HTERT RPE-1 (cell line): ENCODE data around the gene PSMC2.

ENCODE experiments used
- in situ Hi-C: fragments of 300-500 bp; cut with MboI; formaldehyde crosslinking; loops from 4 replicates; pipeline ENCODE4 v1.14.3; 2020; ENCODE audit warnings: low sequenced_read_pairs

Gene PSMC2

DNA sequence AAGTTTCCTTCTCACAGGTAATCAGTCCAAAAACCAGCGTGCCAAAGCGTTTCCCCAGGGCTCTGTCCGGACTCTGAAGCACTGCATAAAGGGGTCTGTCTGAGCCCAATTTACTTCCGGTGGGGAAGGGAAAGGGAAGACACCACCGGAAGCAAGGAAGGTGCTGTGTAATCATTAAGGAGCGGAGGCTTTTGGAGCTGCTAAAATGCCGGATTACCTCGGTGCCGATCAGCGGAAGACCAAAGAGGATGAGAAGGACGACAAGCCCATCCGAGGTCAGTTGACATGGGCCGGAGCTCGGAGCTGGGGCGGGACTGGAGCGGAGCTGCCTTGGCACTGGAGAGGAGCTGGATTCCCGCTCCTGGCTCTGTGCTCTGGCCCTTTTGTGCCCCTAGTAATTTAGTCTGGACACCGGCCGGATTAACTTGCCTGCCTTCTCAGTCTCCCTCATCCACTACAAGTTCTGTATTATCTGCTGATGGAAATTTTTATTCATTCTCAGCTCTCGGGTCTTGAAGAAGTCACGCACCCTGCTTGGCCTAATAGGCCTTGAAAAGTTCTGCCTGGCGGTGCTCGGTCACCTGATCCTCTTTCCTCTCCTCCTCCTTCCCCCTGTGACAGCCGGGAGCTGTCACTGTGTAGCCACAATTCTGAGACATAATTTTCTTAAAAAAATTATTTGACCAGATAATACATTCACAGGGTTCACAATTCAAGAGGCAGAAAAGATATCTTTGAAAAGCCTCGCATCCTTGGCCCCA, at the start of gene PSMC2:
Gene PSMC2, plus strand, starts transcription at position 137 of the 761 bp plus-strand sequence. Its CDS starts 69 bp downstream, at position 206.
- in situ Hi-C loops, result no loop called here

DNA sequence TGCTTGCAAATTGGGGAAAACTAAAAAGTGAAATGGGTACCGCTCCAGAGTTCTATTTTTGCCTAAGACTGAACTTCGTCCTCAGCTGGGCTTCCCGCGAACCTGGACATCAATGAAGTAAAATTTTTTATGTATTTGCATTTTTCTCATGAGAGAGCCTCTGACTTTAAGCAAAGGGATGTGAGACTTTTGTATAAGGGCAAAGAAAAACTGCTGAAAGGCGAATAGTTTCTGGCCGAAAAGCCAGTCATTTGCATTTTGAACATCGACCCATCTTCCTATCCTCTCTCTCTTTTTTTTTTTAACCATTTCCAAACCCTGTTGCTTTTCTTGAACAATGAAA, 49.6 kb upstream of the PSMC2 start:
- in situ Hi-C loops, result no loop called here

DNA sequence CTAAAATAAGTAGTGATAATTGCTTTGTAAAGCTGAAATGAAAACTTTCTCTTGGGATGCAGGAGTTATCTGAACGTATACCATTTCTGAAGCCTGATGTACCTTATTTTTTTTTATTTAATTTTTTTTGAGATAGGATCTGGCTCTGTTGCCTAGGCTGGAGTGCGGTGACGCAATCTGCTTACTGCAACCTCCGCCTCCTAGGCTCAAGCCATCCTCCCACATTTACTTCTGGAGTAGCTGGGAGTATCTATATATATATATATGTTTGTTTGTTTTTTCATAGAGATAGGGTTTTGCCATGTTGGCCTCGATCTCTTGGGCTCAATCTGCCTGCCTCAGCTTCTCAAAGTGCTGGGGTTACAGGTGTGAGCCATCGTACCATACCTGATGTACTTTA, 47.8 kb upstream of the PSMC2 start:
- in situ Hi-C loops, result no loop called here

DNA sequence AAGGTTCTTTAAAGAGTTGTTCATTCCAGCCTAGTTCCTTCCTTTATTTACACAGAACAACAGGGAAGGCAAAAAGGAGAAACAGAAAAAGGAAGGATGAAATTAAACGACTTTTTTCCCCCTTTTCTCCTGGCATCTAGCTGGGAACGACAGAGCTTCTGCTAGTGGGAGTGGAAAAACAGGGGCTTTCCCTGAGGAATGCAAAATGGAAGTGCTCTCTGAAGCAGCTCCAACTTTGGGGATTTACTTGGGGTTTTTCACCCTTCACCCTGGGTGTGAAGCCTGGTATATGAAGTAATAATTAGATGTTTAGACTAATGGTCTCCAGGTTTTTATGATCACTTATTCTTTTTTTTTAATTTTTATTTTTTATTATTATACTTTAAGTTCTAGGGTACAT, 46.0 kb upstream of the PSMC2 start:
- in situ Hi-C loops, result no loop called here

DNA sequence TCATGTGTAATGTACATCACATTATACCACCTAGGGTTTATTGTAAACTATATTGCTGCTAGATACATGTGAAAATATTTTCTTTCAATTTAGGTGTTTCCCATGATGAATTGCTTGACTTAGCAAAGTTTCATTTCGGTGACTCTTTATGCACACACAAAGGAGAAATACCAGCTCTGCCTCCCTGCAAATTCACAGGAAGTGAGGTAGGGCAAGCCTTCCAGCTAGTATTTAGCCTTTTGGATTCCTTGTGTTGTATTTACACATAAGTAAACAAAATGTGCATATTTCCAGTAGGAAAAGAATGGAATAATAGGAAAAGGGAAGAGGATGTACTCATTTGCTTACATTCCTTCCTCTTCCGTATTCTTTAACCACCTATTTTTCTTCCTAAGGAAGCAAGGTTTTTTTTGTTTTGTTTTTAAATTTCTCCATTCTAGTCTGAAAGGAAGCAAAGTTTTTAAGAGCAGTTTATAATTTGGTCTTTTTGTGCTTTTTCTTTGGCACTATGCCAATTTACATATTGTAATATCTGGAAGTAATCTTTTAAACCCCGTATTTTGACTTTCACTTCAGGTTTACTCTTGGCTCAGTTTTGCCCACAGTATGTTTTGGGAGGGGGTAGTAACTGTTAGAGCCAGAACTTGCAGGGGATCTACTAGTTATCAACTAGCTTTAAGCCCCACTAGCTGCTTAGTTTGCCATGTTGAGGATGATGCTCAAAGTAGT, 39.8 kb upstream of the PSMC2 start:
- in situ Hi-C loops, result no loop called here

DNA sequence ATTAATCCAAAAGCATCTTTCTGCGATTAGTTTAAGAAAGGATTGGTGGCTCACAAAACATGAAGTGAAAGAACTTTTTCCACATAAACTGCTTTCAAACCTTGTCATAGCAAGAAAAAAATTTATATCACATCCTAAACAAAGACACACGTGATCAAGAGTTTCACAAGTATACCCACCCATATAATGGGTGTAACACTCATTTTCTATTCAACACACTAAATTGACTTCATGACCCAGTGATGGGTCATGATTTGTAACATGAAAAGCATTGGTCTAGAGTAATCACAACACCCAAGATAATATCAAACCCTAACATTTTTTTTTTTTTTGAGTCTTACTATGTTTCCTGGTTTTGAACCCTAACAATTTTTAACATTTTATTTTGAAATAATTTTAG, 32.6 kb upstream of the PSMC2 start:
- in situ Hi-C loops, result no loop called here

DNA sequence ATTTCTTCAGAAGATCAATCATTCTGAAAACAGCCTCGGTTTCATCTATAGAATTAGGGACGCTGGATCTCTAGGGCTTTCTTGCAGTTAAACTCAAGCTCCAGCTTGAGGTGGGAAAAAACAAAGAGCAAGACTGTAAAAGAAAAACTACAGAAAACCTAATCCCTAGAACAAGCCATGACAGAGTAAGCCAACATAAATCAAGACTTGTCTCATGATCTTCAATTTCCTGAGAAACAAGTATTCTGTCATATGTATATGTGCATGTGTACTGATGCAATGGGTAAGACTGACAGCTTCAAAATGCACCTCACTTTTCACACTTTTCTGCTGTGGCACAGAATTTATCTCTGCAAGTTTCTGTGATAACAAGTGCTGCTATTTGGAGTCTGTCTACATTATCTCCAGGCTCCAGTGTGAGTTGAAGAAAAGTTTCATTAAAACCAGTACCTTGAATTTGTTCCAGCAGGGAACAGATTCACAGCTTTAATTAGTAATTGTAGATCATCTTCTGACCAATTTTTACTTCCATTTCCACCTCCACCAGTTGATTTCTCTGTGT, 31.0 kb upstream of the PSMC2 start:
- in situ Hi-C loops, result no loop called here

DNA sequence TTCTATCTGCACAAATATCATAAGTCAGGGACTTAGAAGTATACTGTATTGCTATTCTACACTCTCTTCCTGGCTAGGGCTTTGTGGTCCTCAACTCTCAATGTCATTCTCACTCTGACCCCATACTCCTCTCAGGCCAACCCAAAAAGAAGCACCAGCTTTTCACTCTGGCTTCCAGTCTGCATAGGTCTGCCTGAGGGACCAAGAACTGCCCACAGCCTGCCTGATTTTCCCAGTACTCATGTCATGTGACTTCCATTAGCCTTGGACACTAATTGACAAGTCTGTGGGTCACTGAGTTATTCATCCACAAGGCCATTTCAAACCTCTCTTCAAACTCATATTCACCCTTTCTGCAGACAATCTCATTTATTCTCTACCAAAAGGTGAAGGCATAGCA, 30.4 kb upstream of the PSMC2 start:
- in situ Hi-C loops, result no loop called here

DNA sequence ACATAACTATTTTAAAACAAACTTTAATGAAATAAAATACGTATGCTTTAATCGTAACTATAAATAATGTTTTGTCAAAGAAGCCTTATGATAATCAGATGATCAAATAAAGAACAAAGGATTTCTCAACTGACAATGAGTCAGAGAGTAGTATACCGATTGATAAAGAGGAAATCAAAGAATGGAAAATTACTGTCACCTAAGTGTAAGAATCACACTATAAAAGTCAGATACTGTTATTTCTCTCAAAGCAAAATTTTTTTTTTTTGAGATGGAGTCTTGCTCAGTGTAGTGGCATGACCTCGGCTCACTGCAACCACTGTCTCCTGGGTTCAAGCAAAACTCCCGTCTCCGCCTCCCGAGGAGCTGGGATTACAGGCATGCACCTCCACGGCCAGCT, 21.7 kb upstream of the PSMC2 start:
- in situ Hi-C loops, result no loop called here

DNA sequence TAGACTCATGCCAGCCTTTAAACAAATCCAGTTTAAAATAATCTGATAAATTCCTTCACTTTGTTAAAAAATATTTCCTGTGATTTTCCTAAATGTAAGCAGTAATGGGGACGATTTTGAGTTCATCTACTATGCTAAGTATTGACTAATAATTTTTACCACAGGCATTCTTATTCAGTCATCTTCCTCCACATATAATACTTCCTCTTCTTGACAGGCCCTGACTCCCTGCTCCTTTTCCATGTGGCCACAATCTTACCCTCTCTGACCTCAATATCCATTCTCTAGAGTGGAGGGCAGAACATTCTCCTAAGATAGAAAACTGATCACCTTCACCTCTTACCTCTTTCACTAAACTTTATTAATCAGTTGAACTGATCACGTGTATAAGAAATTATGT, 10.7 kb upstream of the PSMC2 start:
- in situ Hi-C loops, result no loop called here

DNA sequence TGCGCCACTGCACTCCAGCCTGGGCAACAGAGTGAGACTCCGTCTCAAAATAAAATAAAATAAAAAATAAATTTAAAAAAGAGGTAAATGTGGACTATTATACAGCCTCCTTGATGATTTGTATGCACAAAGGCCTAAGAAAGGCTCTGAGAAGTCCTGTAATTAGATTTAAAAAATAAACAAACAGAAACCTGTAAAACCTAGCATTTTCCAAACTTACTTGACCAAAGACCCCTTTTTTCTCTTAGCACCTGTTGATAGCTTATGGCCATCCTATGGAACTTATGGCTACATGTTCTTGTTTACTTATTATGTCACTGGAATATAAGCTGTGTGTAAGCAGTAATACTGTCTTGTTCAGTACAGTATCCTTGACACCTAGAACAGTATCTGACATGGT, 8.6 kb upstream of the PSMC2 start:
- in situ Hi-C loops, result no loop called here

DNA sequence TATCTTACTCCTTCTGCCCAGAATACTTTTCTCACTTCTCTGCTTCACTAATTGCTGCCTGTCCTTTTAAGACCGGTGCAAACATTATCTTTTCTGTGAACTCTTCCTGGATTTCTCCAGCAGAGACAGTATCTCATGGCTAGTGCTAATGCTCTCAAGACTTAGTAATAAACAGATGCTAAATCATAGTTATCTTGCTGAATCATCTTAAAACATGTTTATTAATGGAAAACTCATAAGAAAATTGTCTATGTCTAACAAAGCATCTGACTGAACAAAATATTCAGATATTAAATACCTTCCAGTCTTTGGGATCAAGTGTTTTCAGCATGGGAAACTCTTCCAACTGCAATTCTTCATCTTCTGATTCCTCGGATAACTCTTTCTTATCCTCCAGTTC, 6.0 kb upstream of the PSMC2 start:
- in situ Hi-C loops, result no loop called here

DNA sequence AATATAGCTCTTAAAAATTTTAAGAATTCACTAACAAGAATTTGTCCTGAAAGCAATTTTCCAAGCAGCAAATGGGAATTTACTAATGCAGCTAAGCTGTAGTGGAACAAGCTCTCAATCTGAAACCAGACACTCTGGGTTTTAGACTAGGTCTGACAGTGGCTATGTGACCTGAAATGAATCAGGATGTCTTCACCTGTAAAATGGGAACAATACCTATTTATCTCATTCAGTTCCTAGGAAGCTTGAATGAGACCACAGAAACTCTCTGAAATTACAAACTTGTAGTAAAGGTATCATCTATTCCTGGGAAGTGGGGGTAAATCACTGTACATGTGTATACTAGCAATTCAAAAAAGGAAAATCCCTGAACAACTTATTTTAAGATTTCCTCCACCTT, 4.1 kb upstream of the PSMC2 start:
- in situ Hi-C loops, result no loop called here

DNA sequence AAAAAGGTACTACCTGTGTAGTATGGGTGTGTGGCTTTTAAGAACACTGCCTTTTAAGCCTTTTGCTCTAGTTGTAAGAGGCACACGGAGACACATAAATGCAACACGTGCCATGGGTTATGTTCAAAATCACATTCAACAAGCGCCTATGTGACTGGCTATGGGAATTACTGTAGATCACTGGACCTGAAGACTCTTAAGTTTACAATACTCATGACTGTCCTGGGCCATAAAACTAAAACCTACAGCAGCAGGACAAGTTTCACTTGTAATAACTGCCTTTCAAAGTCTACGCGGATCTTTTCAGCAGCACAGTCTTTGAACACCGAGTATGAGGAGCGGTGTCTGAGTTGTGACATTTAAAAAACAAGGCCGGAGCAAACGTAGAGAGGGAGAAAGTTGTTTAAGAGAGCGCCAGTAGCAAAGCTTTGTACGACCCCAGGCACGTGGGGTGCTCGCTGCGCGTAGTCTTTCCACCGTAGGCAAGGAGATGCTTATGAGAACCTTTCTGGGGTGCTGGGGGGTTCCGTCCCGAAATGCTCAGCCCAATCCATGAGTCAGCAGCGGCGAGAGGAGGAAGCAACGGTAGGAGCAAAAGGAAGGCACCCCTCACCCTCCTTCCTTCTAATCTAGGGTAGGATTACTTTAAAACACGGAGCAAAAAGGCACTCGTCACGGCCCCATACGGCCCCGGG, 3.5 kb upstream of the PSMC2 start:
- in situ Hi-C loops, result no loop called here

DNA sequence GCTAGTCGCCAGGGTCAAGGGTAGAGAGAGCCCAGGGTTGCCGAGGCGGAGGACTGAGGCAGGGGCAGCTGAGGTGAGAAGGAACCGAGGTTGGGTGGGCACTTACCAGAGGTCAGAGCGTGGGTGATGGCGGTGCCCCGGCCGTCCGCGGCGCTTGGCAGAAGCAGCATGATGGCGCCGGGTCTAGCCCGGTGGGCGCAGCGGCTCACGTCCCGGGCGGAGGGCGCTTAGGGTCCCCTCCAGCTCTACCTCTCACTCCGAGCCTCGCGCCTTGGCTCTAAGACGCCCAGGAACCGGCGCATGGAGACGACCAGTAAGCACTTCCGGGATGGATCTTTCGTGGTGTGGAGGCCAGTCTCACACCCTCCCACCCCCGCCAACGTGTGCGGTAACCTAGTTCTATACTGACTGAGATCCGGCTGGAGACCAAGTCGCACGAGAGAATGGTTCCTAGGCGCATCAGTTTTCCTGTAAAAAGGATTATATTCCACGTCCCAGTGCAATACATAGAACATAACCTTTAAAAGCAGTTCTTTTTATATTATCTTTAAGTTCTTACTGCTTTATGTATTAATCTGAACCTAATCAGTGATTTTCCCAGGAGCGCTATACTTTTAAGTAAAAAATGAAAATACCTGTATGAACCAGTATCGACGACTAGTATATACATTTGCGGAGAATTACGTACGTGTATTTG, 2.8 kb upstream of the PSMC2 start, which contains the start of gene DNAJC2:
Gene DNAJC2, minus strand, starts transcription at position 315 of the 697 bp plus-strand sequence. Its CDS starts 145 bp downstream, at position 170.
- in situ Hi-C loops, result no loop called here

DNA sequence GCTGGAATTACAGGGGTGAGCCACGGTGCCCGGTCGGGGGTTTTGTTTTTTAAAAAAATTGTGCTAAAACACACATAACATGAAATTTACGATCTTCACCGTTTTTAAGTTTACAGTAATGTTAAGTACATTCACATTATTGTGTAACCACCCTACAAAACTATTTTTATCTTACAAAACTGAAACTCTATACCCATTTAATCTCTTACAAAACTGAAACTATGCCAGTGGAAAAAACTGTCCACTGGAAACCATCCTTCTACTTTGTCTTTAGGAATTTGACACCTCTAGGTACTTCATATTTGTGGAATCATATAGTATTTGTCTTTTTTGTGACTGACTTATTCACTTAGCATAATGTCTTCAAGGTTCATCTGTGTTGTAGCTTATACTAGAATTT, 1.0 kb upstream of the PSMC2 start:
- in situ Hi-C loops, result no loop called here

DNA sequence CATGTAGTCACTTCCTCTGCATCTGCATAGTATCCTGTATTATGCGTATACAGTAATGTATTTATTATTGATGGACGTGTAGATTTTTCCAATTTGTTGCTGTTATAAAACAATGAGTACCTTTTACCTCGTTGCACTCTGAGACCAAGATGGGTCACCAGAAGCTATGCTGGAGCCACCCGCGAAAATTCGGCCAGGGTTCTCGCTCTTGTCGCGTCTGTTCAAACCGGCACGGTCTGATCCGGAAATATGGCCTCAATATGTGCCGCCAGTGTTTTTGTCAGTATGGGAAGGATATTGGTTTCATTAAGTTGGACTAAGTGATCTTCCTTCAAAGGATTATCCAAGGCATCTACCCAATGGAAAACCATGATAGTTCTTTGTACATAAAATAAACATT, 1.0 kb downstream of the PSMC2 start:
- in situ Hi-C loops, result no loop called here

DNA sequence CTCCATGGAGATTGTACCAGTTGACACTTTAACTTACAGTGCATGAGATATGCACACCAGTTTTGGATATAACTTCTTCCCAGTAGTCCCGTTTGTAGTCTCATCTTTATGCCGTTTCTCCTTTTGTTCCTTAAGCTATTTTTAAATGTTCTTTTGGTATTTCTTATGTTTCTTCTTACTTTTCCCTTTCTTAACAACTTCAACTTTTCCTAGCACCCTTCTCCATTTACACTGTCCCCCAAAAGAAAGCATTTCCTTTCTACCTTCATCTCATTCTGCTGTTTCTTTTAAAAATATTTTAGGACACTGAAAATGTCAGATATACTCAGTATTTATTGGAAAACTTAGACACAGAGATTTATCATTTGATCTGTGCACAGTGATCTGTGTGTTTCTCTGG, 1.5 kb downstream of the PSMC2 start:
- in situ Hi-C loops, result no loop called here

DNA sequence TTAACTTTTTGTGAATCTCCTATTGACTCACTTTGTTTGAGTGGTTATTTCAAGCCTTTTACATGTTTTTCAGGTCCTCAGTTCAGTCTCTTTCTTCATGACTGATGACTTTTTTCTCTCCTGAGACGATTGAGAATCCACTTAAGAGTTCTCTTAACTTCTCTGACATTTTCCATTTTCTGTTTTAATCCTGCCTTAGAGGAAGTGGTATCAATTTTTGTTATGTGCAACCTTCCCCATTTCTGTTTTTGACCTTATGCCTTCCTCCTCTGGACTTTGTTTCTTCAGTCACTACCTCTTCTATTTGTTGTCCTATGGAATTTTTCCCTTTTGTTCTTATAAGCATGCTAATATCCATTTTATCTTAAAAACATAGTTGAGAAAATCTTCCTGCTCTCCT, 2.4 kb downstream of the PSMC2 start:
- in situ Hi-C loops, result no loop called here

DNA sequence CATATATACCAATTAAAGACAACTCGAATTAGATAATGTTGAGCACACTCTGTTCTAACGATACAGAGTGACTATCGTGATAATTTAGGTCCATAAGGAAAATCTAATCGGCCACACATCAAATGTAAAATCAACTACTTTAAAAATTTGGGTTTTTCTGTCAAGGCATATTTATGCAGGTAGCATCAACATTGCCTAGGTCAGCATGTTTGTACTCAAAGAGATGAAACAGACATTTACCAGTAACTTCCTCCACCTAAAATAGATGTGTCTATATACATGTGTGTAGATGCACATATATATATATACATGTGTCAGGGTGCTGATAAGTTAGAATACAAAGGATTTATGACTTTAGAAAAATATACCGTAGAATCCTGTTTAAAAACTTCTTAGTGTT, 22.0 kb downstream of the PSMC2 start:
- in situ Hi-C loops, result no loop called here
